HS-5 (cell line): Measurements from ENCODE around the gene DPF3.

Experiments used
- DNase-seq: peaks from one replicate; pipeline ENCODE4 v3.0.0-alpha.2; 2012; ENCODE audit warnings: low read depth

Gene DPF3

DNA sequence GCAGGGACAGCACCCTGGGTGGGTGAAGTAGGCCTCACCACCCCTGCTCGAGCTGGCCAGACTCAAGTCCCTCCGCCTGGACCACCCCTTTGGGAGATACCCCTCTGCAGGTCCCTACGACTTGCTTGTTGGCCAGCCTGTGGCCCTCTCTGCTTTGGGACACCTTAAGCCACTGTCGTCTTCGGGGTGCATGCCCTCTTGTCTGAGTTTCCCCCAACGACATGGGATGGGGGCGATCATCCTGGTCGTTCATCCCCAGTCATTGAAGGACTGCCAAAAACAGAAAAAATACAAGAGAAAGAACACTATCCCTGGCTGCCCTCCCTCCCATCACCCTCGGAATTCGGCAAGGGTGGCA lies 151.1 kb downstream of the DPF3 start:
- no peak for DNase-seq

DNA sequence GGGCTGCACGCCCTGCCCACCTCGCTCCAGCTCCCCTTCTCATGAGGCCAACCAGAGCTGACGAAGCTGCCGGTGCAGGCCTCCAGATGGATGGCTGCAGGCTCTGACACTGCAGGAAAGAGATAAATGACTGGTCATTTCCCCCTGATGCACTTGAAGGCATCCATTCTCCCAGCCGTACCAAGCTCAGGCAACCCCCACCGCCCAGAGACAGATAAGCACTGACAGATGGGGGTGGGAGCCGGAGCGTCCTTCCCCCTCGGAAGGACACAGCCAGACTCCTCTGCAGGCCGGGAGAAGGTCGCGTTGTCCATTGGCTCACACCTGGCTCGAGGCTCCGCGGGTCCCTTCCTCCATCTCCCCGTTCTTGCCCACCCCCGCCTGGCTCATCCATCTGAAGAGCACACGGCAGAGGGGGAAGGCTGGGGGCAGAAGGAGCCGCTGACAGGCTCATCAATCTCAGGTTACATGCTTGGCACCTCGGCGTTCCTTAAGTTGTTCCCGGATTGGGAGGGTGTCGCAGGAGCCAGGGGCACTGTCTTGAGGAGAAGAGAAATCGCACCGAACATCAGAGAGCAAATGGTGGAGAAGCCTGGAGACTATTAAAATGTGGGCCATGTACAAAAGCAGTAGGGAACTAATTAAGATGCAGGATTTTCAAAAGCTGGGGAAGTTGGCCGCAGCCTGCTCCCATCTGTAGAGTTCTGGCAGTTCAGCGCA lies 151.6 kb downstream of the DPF3 start:
- no peak for DNase-seq

DNA sequence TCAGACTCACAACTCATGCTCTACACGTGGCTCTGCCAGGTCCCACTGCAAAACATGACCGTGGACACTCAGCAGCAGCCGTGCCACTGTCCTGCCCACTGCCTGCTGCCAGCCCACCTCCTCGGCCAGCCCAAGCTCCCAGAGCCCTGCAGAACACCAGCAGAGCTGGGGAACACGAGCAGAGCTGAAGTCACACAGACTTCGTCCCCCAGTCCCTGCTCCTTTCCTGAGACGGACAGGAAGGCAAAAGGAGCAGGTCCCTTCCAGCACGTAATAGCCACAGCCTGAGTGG lies 152.1 kb downstream of the DPF3 start:
- no peak for DNase-seq

DNA sequence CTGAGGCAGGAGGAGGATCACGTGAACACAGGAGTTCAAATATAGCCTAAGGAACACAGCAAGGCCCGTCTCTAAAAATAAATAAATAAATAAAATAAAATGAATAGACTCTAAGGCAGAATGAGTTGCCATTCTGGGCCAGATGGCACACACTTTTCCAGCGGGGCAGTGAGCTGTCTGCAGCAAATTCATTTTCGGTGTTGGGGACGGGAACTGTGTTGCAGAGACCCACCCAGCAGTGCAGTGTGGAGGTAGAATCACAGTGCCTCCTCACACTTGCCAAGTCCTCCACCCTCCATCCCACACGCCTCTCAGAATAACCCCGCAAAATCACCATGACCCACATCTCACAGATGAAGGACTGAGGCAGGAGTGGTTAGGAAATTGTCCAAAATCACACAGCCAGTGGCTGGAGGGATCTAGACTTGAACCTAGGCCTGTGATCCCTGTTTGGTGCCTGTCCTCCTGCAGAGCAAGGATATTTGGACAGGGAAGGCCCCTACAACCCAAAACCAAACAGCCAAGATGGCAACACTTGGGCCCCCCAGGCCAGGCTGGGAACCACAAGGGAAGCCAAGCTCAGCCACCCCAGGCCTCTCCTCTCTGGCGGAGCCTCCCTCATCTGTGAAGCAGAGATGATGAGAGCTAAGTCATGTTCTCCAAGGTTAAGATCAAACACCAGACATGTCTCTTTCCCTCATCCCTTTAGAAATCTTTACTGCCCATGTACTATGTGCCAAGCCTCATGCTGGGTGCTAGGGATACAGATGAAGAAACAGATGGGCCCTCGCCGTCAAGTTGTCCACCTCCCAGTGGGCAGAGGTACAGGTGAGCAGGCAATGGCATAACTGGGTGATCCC lies 152.7 kb downstream of the DPF3 start:
- no peak for DNase-seq

DNA sequence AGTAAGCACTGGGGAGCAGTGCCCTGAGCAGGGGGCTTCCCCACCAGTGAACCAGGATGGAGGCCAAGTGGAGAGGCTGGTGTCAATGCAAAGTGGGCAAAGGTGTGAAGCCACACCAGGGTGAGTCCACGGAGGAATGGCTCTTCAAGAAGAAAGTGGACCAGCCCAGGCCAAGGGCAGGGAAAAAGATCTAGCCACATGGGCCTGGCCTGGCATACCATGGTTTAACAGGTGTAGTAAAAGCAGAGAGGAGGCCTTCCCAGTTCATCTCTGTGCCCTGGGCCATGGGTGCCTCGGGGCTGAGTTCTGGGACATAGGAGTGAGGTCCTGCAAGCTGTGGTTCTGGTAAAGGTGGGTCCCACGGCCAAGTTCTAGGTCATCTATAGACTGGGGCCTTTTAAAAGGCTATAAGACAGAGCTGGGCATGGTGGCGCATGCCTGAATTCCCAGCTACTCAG lies 153.4 kb downstream of the DPF3 start:
- no peak for DNase-seq

DNA sequence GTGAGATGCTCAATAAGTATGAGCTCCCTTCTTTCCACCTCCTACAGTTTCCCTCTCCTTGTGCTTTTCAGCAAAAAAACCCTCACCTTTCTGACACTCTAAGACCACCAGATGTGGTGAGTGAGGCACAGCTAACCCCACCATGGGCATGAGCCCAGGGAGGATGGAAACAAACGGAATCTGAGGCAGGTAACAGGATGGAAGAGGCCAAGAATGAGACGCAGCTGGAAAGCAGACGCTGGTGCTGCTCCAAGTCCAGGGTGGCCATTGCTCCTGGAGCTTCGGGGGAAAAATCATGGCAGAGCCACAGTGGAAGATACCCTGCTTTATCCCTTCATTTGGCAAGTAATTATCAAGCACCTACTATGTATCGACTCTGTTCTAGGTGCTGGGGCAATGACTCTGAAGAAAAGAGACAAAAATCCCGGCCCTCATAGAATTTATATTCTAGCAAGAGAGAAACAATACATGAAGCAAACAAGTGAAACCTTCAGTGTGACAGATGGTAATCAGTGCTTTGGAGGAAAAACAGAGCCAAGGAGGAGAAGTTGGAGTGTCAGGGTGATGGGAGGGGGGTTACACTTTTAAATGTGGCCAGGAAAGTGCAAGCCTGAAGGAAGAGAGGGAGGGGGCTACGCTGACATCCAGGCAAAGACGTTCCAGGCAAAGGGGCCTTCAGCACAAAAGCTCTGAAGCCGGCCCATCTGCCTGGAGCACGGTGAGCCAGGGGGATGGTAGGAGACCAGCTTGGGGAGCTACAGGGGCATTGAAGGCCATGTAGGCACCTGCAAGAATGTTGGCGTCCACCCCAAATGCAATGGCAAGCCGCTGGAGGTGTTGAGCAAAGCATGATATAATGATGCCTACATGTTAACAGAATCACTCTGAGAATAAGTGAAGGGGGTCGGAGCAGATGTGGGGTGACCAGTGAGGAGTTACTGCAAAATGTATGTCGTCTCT lies 154.2 kb downstream of the DPF3 start:
- DNase-seq, result no peak

DNA sequence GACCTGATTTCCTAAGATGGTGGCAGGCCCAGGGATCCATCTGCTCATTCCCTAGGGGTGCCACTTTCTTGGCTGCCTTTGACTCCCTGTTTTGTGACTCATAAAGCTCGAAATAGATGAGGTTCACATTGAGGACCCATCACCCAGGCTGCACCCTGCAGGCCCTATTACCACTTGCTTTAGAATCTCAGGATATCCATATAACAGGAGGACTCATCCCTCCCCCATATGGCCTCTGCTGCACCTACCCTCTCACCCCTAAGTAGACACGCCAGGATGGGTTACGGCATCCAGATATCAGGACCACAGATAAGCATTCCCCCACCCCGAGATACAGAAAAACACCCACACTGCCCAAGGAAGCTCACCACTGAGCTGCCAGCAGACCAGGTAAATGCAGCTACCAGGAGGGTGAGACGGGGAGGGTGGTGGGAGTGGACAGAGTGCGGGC lies 155.7 kb downstream of the DPF3 start:
- DNase-seq, result no peak

DNA sequence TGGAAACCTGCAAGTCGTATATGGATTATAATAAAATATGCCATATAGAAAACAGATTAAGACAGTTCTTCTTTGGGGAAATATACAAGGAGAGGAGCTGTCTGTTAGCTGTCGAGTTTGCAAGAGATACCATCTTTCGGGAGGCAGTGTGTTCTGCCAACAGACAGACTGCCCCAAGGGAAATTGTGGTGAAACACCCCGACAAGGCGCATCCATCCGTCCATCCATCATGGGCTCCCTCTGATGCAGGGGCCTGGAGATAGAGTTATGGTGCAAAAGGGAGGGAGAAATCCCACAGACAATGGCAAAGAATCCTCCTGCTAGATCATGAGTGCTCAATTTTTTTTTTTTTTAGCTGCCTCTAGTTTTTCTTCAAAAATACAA lies 156.3 kb downstream of the DPF3 start:
- no peak for DNase-seq

DNA sequence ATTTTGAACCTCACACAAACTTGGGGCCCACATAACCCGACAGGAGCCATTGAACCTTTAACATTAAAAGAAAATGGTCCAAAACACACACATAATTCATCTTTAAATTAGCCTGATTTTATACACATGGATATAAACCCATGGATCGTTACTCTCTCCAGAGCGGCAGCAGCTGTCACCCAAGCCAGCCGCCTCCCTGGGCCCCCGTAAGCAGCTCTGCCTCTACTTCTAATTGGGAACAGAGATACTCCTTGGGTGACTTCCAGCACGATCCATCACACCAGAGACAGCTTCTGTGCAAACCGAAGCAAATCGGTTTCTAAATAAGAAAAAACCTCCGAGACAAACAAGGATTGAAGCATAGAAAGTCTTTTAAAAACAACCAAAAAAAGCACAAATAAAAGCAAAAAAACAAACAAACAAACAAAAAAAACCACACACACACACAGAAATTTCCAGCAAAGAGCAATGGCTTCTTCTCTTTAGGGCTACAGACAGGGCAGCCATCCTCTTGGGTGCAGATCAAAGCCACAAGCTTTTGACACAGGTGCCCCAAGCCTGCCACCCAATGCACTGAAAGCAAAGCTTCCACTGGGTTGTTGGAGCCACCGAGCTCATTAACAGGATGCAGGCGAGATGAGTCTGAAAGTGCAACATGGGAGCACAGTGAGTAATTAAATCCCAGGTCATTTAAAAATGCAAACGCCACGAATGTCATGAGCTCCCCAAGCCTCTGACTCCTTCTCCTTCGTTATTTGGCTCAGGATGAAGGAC lies 156.9 kb downstream of the DPF3 start:
- DNase-seq, result no peak

DNA sequence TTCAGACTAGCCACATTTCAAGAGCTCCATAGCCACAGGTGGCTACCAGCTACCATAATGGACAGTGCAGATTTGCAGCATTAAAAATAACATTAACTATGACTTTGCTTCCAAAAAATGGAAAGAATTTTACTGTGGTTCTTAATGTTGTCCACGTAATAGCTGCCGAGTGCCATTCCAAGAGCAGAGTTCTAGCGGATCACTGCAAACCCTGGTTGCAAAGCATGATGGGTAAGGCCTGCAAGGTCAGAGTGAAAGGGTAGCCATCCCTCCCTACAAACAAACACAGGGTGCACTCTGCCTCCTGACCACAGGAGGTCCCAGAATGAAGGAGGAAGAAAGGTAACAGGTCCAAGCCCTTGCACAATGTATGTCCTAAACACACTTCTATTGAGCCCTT lies 157.6 kb downstream of the DPF3 start:
- no peak for DNase-seq

DNA sequence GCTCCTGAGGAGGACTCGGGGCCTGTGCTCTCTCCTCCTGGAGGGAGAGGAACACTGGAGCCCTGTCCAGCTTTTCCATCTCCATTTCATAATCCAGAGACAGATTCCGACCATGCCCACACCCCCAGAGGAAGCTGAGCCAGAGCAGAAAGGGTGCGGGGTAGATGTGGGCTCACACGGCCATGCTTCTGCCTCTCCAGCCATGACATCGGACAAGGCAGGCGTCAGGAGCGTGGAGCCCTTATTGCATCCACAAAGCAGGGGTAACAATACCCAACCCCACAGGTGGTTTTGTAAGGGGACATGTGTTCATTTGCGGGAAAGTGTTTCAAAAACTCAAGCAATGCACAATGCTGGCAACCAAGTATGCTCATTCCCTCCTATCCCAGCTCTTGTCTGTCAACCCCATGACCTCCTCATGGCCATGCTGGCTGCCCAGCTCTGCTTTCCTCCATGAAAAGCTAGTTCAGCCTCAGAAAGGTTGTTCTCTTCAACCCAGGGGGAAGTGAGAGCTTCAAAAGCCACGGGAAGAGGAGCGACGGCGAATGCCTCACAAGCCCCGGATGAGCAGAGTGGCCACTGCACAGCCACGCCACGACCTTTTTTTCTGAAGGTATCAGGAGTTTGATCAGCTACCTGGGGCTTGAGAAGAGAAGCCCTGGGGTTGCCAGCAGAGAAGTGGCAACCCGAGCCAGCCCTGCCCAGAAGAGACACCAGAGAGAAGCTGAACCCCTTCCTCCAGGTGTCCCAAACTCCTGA lies 161.7 kb downstream of the DPF3 start:
- no peak for DNase-seq

DNA sequence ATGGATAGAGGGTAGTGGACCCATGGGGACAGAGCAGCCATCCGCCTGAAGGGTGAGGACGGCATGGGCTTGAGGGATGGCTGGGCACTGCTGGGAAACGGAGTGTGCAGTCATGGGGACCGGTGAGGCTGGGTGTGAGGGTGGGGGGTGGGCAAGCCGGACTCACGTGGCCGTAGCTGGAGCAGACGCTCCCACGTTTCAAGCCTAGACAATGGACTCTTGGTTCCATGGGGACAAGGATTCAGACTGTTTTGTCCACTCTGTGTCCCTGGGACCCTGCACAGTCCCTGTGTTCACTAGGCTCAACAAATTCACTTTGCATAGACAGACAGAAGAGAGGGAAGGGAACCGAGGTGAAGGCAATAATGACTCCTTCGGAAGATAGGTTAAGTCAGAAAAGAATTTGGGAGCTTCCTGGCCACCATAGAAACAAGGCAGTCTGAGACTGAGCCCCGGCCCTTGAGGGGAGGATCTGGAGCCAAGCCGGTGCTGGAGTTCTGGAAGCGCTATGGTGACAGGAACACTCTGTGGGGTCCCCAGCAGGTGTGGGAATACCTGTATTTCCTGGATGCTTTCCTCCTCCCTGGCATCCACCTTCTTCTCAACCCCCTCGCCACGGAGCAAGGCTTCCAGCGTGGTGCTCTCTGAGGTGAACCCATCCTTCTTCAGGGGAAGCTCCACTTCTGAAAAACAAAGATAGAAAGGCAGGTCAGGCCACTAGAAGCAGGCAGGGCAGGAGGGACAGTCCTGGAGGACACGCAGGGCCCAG lies 162.5 kb downstream of the DPF3 start:
- DNase-seq, result no peak

DNA sequence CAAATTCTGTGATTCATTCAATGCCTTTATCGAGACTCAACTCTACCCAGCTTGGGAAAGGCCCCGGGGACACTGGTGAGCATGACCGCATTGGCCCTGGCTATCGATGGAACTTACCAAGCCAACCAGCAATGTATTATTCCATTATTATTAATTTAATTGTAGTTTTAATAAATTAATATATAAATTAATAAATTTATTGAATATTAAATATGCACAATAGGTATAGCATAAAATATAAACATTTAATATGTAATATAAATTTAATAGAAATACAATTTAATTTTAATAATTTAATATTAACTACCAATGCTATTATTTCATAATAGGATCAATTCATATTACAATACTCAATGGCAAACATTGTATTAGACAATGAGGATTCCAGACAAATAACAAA lies 163.4 kb downstream of the DPF3 start:
- no peak for DNase-seq

DNA sequence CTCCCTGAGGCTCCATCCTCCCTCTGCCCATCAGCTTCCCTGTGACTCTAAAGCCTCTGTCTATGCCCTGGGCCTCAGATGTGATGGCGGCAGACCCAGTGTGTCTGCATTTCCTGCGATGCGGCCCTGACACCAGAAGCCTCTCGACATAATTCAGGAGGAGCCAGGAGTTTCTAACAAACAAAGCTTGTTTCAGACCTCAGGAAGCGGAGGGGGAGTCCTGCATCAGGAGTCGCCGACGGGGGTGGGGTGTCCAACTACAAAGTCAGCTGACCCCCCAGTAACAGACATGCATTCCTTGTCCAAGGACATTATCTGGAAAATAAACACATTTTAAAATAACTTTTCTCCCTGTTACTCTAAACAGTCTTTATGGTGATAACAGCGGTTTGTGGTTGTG lies 167.5 kb downstream of the DPF3 start:
- no peak for DNase-seq

DNA sequence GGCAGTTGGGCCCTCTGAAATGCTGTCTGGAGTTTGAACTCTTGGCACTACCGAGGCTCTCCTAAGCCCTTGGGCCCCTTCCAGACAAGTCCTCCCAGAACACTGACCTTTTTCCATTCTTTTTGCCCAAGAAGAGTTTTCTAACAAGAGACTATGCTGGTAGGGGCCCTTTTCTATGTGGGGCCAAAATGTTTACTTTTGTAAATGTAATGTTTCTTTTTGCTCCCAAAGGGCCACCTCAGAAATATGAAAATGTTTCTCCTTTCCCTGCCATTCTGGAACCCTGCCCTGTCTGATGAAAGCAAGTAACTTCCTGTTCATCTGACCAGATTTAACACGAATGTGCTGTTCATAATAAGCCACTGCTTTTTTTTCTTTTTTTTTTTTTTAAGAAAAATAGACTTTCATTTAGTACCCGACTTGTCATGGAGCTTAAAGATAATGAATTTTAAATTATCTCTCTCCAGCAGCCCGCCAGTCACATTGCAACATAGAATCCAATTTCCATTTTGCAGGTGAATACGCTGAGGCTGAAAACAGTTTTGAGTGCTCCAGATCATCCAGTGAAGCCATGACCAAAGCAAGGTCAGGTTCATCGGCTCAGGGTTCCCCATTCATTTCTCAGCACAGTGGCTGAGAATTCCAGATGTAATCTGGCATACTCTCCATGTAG lies 169.9 kb downstream of the DPF3 start:
- DNase-seq, result no peak

DNA sequence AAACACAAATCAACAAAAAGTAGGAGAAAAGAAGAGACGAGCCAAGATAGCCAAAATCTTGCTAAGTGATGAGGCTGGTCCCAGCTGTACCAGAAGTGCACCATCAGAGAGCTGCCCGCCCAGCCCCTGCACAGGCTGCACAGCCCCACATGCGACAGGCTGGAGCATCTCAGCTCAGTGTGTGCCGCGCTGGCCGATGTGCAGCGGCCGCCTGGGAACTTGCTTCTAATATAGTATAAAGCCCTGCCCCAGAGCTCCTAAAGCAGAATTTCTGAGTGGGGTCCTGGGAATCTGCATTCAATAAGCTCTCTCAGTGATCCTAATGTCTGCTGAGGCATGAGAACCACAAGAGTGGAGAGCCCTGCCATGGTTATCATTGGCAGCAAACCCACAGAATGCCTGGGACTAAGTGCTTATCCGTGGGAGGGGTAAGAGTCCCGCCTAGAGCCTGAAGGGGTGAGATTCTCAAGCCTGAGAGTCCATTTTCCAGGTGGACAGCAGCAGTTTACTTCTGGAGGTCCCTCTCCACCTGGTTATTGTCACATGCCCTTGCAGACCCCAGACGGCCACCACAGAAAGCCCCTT lies 171.6 kb downstream of the DPF3 start:
- DNase-seq, result no peak

DNA sequence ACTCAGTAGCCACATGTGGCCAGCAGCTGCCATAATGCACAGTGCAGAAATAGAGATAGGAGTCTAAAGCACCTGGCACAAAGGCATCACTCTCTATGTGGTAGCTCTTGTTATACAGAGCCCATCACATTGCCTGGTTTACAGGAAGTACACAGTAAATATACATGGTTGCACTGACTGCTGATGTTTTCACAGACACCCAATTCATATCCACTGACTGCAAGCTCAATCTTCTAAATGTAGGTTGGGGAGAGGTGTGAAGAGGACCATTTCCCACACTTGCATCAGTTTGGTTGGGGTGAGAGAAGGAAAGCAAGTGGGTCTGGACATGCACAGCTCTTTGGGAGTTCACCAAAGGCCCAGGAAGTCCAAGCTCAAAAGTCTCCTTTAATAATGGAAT lies 172.8 kb downstream of the DPF3 start:
- no peak for DNase-seq

DNA sequence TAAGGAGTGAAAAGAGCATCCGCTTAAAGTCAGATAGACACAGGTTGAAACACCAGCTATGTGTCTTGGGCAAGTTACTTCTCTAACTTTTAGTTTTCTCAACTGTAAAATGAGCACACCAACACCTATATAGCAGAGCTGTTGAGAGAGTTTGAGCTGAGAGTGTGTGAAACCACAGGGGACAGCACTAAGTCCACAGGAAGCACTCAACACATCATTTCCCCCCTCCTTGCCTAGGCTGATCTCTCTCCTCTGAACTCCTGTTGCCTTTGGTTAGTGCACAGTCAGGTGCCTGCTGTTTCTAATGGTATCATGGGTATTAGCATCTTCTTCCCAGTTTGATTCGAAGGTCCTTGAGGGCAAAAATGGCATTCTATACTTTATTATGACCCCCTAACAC lies 176.7 kb downstream of the DPF3 start:
- no peak for DNase-seq

DNA sequence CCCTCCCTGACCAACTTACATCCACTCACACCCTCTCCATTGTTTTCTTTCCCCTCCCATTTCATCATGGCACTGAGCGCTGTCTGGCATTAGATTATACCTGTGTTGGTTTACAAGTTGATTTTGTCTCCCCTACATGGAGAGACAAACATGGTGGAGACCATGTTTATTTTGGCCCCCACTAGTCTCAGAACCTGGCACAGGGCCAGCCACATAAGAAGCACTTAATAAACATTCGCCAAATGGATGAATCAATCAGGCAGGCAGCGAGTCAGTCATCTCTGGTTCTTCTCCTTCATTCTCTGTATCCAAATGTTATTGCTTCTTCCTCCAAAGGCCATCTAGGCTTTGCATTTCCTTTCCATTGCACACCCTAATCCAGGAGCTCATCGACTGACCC lies 177.4 kb downstream of the DPF3 start:
- DNase-seq, result no peak
